ENCODE results near the gene ANKRD33B. TPM values are rescaled to one million over a fixed set of nuclear protein-coding genes. Genes with fewer than 3 reads are reported as not detected.
"Not testable (repeated sequence)": the region's sequence is repeated elsewhere in the genome, so short reads cannot be mapped to it uniquely, and the experiment has no call there.

Gene ANKRD33B
- total and polyA plus RNA-seq, 7 experiments from 2014 or later: 0.20 to 10.1 (median 0.75) TPM; not detected in 1

- CTCF ChIA-PET: interaction anchor here (0.6 to 5.9 kb wide), 6 partner anchors 39 to 348 kb away, joined by 3 to 68 read pairs (median 9); no protein-coding TSS in a partner anchor
- no peak overlapping the region for H3K27ac ChIP-seq (ENCODE audit: low read depth, low read length)
- no peaks in the 10 kb centered on the region for H3K9me3 ChIP-seq (ENCODE audit: control insufficient read depth in 2 of 3, low read length in 3 of 3)
- Mint-ChIP-seq H3K27ac (peak overlapping the region in 2 of 9 donors; percentile 21 to 26), H3K9me3 (peaks cover 0 to 8% (median 0%) of the 10 kb centered on the region in 11 donors), H3K36me3 (peaks cover 0 to 17% (median 0%) of the 10 kb centered on the region in 5 donors), H3K4me3 (no peak overlapping the region), H3K4me1 (peaks cover 15 to 50% (median 21%) of the 10 kb centered on the region in 7 donors), H3K27me3 (peaks cover 0 to 7% (median 0%) of the 10 kb centered on the region in 5 donors)
- ATAC-seq (no peak), DNase-seq (no peak)
- intact Hi-C loops (cut with micrococcal nuclease): loop anchor here (1.0 to 10.0 kb wide), 4 partner anchors 66 to 374 kb away; partner anchors contain the start of genes ANKRD33B (in 1 of the 2) and CCT5 (in 1 of the 2)
- H3K27me3 ChIP-seq (ENCODE audit: control insufficient read depth in 2 of 2, insufficient read depth in 2 of 2, low read length in 2 of 2): no peaks in the 10 kb centered on the region
- peaks cover 4 to 13% of the 10 kb centered on the region in 2 donors for H3K4me1 ChIP-seq (ENCODE audit: control insufficient read depth in 2 of 2, insufficient read depth in 2 of 2, low read length in 2 of 2)
- POLR2A ChIA-PET: interaction anchor here (1.5 kb wide), 1 partner anchor 178 kb away, joined by 3 read pairs; no protein-coding TSS in a partner anchor
- H3K4me3 ChIP-seq (ENCODE audit: low read length): no peak overlapping the region
- H3K36me3 ChIP-seq (ENCODE audit: control insufficient read depth in 2 of 3, insufficient read depth in 3 of 3, low read length in 3 of 3): no peaks in the 10 kb centered on the region
Observed at GRCh38 chr5:10628601-10629000, 64.7 kb downstream of the ANKRD33B start.

DNA sequence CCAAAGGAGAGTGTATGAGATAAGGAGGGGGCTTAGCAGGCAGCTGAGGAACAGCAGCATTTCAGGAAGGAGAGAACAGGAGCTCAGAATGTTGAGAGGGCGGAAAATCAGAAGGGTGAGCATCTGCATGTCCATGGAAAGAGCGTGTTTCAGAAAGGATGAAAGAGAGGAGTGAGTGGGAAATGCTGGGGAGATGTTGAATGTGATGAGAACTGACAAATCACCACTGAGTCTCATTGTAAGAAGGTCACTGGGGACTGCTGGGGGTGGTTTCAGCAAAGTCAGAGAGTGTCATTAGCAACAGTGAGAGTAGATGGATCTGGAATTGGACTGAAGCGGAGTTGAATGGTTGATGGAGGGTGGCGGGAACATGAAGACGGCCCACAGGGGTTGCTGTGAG lies 65.8 kb downstream of the ANKRD33B start:
- ChIA-PET CTCF (interaction anchor here (0.6 to 5.9 kb wide), 3 partner anchors 176 to 346 kb away, joined by 3 to 68 read pairs (median 19); no protein-coding TSS in a partner anchor), POLR2A (no interaction called here)
- Histone ChIP-seq H3K9me3 (ENCODE audit: control insufficient read depth in 2 of 3, low read length in 3 of 3) (no peaks in the 10 kb centered on the region), H3K27ac (ENCODE audit: low read depth, low read length) (no peak overlapping the region), H3K36me3 (ENCODE audit: control insufficient read depth in 2 of 3, insufficient read depth in 3 of 3, low read length in 3 of 3) (no peaks in the 10 kb centered on the region), H3K27me3 (ENCODE audit: control insufficient read depth in 2 of 2, insufficient read depth in 2 of 2, low read length in 2 of 2) (no peaks in the 10 kb centered on the region), H3K4me1 (ENCODE audit: control insufficient read depth in 2 of 2, insufficient read depth in 2 of 2, low read length in 2 of 2) (peaks cover 6 to 21% of the 10 kb centered on the region in 2 donors), H3K4me3 (ENCODE audit: low read length) (no peak overlapping the region)
- Mint-ChIP-seq H3K4me3 (no peak overlapping the region), H3K9me3 (peaks cover 0 to 8% (median 0%) of the 10 kb centered on the region in 11 donors), H3K27me3 (peaks cover 0 to 7% (median 0%) of the 10 kb centered on the region in 5 donors), H3K27ac (no peak overlapping the region), H3K4me1 (peaks cover 18 to 60% (median 32%) of the 10 kb centered on the region in 7 donors), H3K36me3 (peaks cover 0 to 18% (median 0%) of the 10 kb centered on the region in 5 donors)
- ATAC-seq: no peak
- intact Hi-C loops (cut with micrococcal nuclease): loop anchor here (5.0 to 10.0 kb wide), 2 partner anchors 67 to 375 kb away; partner anchors contain the start of genes ANKRD33B (in 1 of the 2) and CCT5 (in 1 of the 2)
- DNase-seq: no peak

DNA sequence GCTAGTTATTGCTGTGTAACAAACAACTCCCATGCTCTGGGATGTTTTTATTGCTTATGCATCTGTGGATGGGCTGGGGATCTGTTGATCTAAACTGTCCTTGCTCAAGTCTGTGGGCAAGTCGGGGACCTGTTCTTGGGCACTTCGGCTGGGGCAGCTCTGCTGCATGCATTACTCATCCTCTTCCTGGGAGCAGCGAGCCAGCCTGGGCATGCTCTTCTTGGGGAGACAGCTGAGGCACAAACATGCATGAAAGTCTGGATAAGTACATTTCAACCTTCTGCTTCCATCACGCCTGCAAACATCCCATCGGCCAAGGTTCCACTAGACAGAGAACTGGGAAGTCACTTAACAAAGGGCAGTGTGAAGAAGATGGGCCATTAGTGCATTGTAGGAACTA lies 66.3 kb downstream of the ANKRD33B start:
- Histone ChIP-seq H3K27me3 (ENCODE audit: control insufficient read depth in 2 of 2, insufficient read depth in 2 of 2, low read length in 2 of 2) (no peaks in the 10 kb centered on the region), H3K36me3 (ENCODE audit: control insufficient read depth in 2 of 3, insufficient read depth in 3 of 3, low read length in 3 of 3) (no peaks in the 10 kb centered on the region), H3K4me1 (ENCODE audit: control insufficient read depth in 2 of 2, insufficient read depth in 2 of 2, low read length in 2 of 2) (peaks cover 6 to 25% of the 10 kb centered on the region in 2 donors), H3K4me3 (ENCODE audit: low read length) (no peak overlapping the region), H3K27ac (ENCODE audit: low read depth, low read length) (no peak overlapping the region), H3K9me3 (ENCODE audit: control insufficient read depth in 2 of 3, low read length in 3 of 3) (no peaks in the 10 kb centered on the region)
- CTCF ChIA-PET: interaction anchor here (0.6 kb wide), 1 partner anchor 178 kb away, joined by 3 read pairs; no protein-coding TSS in a partner anchor
- no peak overlapping the region for H3K4me3 Mint-ChIP-seq
- H3K27ac Mint-ChIP-seq: peak overlapping the region in 1 of 9 donors; percentile 10
- peaks cover 18 to 64% (median 36%) of the 10 kb centered on the region in 7 donors for H3K4me1 Mint-ChIP-seq
- H3K36me3 Mint-ChIP-seq: peaks cover 0 to 17% (median 0%) of the 10 kb centered on the region in 5 donors
- intact Hi-C loops (cut with micrococcal nuclease): no loop called here
- peaks cover 0 to 7% (median 0%) of the 10 kb centered on the region in 5 donors for H3K27me3 Mint-ChIP-seq
- no peak for DNase-seq
- H3K9me3 Mint-ChIP-seq: peaks cover 0 to 8% (median 0%) of the 10 kb centered on the region in 11 donors
- POLR2A ChIA-PET: no interaction called here
- ATAC-seq: no peak

GRCh38 chr5:10630744-10631143 lies 66.9 kb downstream of the ANKRD33B start:
- H3K4me3 Mint-ChIP-seq; H3K27me3 Mint-ChIP-seq; H3K9me3 Mint-ChIP-seq; H3K9me3 ChIP-seq (ENCODE audit: control insufficient read depth in 2 of 3, low read length in 3 of 3); H3K27ac ChIP-seq (ENCODE audit: low read depth, low read length); intact Hi-C loops (cut with micrococcal nuclease); H3K4me3 ChIP-seq (ENCODE audit: low read length); DNase-seq; H3K27me3 ChIP-seq (ENCODE audit: control insufficient read depth in 2 of 2, insufficient read depth in 2 of 2, low read length in 2 of 2); H3K36me3 ChIP-seq (ENCODE audit: control insufficient read depth in 2 of 3, insufficient read depth in 3 of 3, low read length in 3 of 3); ATAC-seq; CTCF ChIA-PET; POLR2A ChIA-PET: not testable (repeated sequence)
- H3K27ac Mint-ChIP-seq: peak overlapping the region in 1 of 9 donors; percentile 53
- peaks cover 6 to 30% of the 10 kb centered on the region in 2 donors for H3K4me1 ChIP-seq (ENCODE audit: control insufficient read depth in 2 of 2, insufficient read depth in 2 of 2, low read length in 2 of 2)
- peaks cover 24 to 68% (median 42%) of the 10 kb centered on the region in 7 donors for H3K4me1 Mint-ChIP-seq
- H3K36me3 Mint-ChIP-seq: peaks cover 0 to 19% (median 0%) of the 10 kb centered on the region in 5 donors

DNA sequence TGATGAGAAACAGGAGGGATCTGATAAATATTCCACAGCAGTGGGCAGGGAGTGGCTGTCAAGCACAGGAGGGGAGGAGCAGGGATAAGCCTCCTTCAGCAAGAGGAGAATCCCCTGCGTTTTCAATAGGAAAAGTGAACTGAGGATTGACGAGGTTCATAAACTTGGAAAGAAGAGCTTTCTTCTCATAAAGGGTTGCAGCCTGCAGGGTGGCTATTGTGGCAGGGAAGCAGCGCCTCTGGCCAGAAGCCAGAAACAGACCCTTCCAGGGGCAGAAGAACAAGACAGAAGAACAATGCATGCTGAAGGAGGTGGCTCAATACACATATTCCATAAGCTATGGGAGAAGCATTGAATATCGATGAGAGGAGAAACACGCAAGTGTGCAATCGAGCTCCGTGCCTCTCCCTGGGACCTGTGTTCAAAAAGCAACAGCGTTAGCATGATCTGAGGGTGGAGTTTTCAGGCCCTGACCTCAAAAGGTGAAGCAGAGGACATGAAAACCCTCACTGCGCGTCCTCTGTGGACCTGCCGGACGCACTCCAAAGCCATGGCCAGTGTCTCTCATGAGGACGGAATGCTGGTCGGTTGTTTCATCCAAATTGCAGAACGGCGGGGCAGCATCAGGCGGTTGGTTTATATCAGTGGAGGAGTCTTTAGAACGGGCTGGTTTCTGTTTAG lies 67.6 kb downstream of the ANKRD33B start:
- peaks cover 0 to 7% (median 0%) of the 10 kb centered on the region in 5 donors for H3K27me3 Mint-ChIP-seq
- no peak for DNase-seq
- H3K27ac ChIP-seq (ENCODE audit: low read depth, low read length): no peak overlapping the region
- H3K4me3 Mint-ChIP-seq: peak overlapping the region in 2 of 10 donors; percentile 22 to 46
- peaks cover 0 to 8% (median 0%) of the 10 kb centered on the region in 11 donors for H3K9me3 Mint-ChIP-seq
- intact Hi-C loops (cut with micrococcal nuclease): no loop called here
- H3K4me1 ChIP-seq (ENCODE audit: control insufficient read depth in 2 of 2, insufficient read depth in 2 of 2, low read length in 2 of 2): peaks cover 6 to 30% of the 10 kb centered on the region in 2 donors
- H3K36me3 Mint-ChIP-seq: peaks cover 0 to 19% (median 0%) of the 10 kb centered on the region in 5 donors
- CTCF ChIA-PET: no interaction called here
- H3K36me3 ChIP-seq (ENCODE audit: control insufficient read depth in 2 of 3, insufficient read depth in 3 of 3, low read length in 3 of 3): no peaks in the 10 kb centered on the region
- POLR2A ChIA-PET: no interaction called here
- no peak for ATAC-seq
- H3K27ac Mint-ChIP-seq: peak overlapping the region in 1 of 9 donors; percentile 60
- peaks cover 24 to 72% (median 42%) of the 10 kb centered on the region in 7 donors for H3K4me1 Mint-ChIP-seq
- H3K27me3 ChIP-seq (ENCODE audit: control insufficient read depth in 2 of 2, insufficient read depth in 2 of 2, low read length in 2 of 2): no peaks in the 10 kb centered on the region
- no peak overlapping the region for H3K4me3 ChIP-seq (ENCODE audit: low read length)
- no peaks in the 10 kb centered on the region for H3K9me3 ChIP-seq (ENCODE audit: control insufficient read depth in 2 of 3, low read length in 3 of 3)

DNA sequence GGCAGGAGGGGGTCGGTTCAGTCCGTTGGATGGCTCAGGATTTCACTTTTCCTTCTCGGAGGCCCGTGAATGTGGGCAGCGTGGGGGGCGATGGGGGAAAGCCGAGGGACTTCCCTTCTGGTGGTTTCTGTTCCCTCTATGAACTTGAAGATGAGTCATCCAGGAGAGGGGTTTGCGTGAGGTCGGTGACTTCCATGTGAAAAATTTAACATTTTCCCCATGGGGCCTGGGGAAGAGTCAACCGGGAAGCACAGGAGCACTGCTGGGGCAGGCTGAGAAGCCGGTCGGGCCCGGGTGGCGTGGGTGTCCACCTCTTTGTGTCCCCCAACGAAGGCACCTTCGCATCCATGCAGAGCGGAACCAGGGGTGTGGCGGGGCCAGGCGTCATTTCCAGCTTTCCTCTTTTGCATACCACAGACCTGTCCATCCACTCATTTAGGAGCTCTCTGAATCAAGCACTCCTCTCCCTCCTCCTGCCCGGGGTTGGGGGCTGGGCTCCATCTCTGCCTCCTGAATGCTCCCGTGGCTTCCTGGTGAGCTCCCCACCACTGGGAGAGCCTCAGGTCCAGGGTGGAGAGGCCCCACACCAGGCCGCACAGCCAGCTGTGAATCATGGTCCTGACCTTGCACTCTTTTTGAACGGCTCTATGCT lies 68.4 kb downstream of the ANKRD33B start:
- intact Hi-C loops (cut with micrococcal nuclease): no loop called here
- peaks cover 0 to 7% (median 0%) of the 10 kb centered on the region in 5 donors for H3K27me3 Mint-ChIP-seq
- peaks cover 6 to 28% of the 10 kb centered on the region in 2 donors for H3K4me1 ChIP-seq (ENCODE audit: control insufficient read depth in 2 of 2, insufficient read depth in 2 of 2, low read length in 2 of 2)

More for the DNA sequence above, 68.4 kb downstream of the ANKRD33B start:
- DNase-seq (peak in 1 of 9 donors; percentile 72), ATAC-seq (peak; percentile 56)
- no peak overlapping the region for H3K4me3 ChIP-seq (ENCODE audit: low read length)
- no peaks in the 10 kb centered on the region for H3K36me3 ChIP-seq (ENCODE audit: control insufficient read depth in 2 of 3, insufficient read depth in 3 of 3, low read length in 3 of 3)
- Mint-ChIP-seq H3K4me1 (peaks cover 20 to 73% (median 38%) of the 10 kb centered on the region in 7 donors), H3K27ac (peak overlapping the region in 1 of 9 donors; percentile 72), H3K4me3 (peak overlapping the region in 1 of 10 donors; percentile 46), H3K36me3 (peaks cover 0 to 21% (median 0%) of the 10 kb centered on the region in 5 donors), H3K9me3 (peaks cover 0 to 8% (median 0%) of the 10 kb centered on the region in 11 donors)
- H3K9me3 ChIP-seq (ENCODE audit: control insufficient read depth in 2 of 3, low read length in 3 of 3): no peaks in the 10 kb centered on the region
- CTCF ChIA-PET: no interaction called here
- POLR2A ChIA-PET: no interaction called here
- H3K27ac ChIP-seq (ENCODE audit: low read depth, low read length): no peak overlapping the region
- no peaks in the 10 kb centered on the region for H3K27me3 ChIP-seq (ENCODE audit: control insufficient read depth in 2 of 2, insufficient read depth in 2 of 2, low read length in 2 of 2)

Measured in naive thymus-derived CD4-positive, alpha-beta T cell (primary cell).